GM15510 (cell line): Measurements from ENCODE around the gene BPIFB1.

Source experiments
- POLR2A ChIP-seq: IDR thresholded peaks from 3 replicates; pipeline ENCODE4 v1.6.1; 2011; ENCODE audit warnings: borderline replicate concordance; ENCODE audit not compliant: insufficient read length; ENCODE audit errors: extremely low read depth

The BPIFB1 gene, protein sequence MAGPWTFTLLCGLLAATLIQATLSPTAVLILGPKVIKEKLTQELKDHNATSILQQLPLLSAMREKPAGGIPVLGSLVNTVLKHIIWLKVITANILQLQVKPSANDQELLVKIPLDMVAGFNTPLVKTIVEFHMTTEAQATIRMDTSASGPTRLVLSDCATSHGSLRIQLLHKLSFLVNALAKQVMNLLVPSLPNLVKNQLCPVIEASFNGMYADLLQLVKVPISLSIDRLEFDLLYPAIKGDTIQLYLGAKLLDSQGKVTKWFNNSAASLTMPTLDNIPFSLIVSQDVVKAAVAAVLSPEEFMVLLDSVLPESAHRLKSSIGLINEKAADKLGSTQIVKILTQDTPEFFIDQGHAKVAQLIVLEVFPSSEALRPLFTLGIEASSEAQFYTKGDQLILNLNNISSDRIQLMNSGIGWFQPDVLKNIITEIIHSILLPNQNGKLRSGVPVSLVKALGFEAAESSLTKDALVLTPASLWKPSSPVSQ

GRCh38 chr20:33282991-33283555 lies at the start of gene BPIFB1:
Gene BPIFB1, plus strand, starts transcription at chr20:33283214. Its CDS starts 2,860 bp downstream, at chr20:33286074.
- no peak for TF ChIP-seq POLR2A

DNA sequence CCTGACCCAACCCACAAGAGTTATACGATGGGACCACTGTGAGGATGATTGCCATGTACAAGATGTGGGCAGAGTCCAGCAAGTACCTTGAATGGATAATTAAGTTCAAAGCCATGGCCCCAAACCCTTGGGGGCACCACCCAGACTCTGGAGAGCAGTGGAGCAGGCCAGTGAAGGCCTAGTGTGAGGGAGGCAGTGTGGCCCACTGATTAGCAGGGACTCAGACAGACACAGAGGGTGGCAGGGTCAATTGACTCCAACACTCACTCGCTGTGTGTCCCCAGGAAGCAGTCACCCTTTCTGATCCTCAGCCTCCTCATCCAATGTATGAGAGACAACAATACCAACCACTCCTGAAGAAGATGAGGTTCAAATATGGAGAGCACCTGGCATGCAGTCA lies 49.0 kb upstream of the BPIFB1 start:
- no peak for TF ChIP-seq POLR2A

GRCh38 chr20:33235696-33236095 lies 47.3 kb upstream of the BPIFB1 start, which contains the start of gene BPIFA1:
Gene BPIFA1, plus strand, starts transcription at chr20:33235996. Its CDS starts 1,716 bp downstream, at chr20:33237712.
- TF ChIP-seq POLR2A = no peak

GRCh38 chr20:33236351-33236750 lies 46.7 kb upstream of the BPIFB1 start:
- TF ChIP-seq POLR2A = no peak

DNA sequence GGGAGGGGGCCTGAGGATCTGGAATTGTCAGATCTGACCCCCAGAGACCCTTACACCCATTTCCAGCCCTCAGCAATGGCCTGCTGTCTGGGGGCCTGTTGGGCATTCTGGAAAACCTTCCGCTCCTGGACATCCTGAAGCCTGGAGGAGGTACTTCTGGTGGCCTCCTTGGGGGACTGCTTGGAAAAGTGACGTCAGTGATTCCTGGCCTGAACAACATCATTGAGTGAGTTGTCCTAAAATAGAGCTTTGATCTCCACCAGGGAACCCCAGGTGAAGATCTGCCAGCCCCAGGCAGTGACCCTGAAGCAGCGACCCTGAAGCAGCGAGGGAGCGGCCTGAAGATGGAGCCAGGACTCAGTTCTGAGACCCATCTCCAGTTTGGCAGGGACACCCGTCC lies 45.0 kb upstream of the BPIFB1 start:
- no peak for TF ChIP-seq POLR2A

- no peak for TF ChIP-seq POLR2A
Observed at GRCh38 chr20:33239418-33239817, 43.6 kb upstream of the BPIFB1 start.

GRCh38 chr20:33239979-33240736 lies 42.9 kb upstream of the BPIFB1 start:
- no peak for TF ChIP-seq POLR2A

GRCh38 chr20:33240923-33241322 lies 42.1 kb upstream of the BPIFB1 start:
- no peak for TF ChIP-seq POLR2A

- no peak for TF ChIP-seq POLR2A
Observed at GRCh38 chr20:33242319-33243100, 40.5 kb upstream of the BPIFB1 start.

DNA sequence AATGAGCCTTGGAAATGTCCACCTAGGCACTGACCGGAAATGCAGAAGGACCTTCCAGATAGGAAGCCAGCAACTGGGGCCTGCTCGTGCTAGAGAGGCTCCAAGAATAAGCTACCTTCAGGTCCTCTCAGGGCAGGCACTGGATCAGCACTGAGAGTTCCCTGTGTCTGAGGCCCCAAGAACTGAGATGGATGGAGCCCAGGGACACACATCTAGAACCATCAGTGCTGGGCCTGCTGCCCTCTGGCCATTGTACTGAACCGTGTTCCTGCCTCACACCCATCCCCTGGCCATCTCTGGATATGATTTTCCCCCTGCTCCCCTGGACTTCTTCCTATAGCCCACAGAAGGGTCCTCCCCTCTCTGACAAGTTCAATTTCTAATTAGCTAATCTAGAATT lies 36.9 kb upstream of the BPIFB1 start:
- TF ChIP-seq POLR2A = no peak

GRCh38 chr20:33249456-33249855 lies 33.6 kb upstream of the BPIFB1 start:
- TF ChIP-seq POLR2A = no peak

GRCh38 chr20:33250666-33251065 lies 32.3 kb upstream of the BPIFB1 start:
- TF ChIP-seq POLR2A = no peak

- no peak for TF ChIP-seq POLR2A
Observed at GRCh38 chr20:33251496-33251895, 31.5 kb upstream of the BPIFB1 start.

DNA sequence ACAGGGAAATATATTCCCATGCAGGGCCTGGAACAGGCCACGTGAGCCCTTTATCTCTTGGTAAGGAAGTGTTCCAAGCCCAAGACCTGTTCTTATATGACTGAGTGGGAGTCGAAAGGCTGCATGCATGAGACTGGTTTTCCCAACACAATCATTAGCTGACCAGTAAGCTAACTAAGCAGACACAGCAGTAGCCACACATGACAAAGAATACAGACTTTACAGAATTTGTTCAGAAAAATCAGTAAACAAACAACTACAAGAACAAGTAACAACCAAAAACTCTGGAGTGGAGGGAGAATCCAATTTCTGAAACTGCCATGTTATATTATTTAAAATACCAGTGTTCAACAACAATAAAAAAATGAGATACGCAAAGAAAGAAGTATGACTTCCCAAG lies 30.6 kb upstream of the BPIFB1 start:
- no peak for TF ChIP-seq POLR2A
